HK-2 (cell line): ENCODE data around the gene ATP2B2.

ENCODE experiments used
- DNase-seq: peaks from one replicate; pipeline ENCODE4 v3.0.0-alpha.2; 2018; ENCODE audit not compliant: unreplicated experiment

Gene ATP2B2

DNA sequence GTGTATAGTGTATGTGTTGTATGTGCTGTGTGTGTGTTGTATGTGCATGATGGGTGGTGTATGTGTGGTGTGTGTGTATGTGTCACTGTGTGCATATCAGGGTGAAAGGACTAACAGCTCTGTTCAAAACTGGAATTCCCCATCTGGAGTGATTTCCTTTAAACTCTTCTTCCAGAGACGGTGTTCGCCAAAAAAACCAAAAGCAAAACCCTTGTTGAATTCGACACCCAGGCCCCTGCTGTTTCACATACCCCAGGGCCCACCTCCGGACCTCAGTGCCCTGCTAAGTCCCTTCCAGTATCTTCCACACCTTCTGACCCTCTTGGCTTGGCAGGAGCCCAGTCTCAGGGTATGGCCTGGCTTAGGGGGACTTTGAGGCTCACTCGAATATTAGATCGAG lies 139.6 kb downstream of the ATP2B2 start:
- no peak for DNase-seq

DNA sequence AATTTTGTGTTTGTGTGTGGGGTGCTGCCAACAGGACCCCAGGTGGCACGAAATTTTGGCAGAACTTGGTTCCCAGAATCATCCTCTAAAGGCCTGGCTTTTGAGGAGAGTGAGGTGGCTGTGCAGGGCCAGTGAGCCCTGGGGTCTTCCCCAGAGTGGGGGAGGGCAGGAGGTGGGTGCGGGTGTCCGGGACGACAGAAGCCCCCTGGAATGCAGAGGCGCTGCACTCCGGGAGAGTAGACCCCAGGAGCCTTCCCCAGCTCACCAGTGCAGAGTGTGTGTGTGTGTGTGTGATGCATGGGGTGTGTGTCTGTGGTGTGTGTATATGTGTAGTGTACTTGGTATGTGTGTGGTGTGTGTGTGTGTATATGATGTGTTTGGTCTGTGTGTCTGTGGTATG lies 140.1 kb downstream of the ATP2B2 start:
- no peak for DNase-seq

DNA sequence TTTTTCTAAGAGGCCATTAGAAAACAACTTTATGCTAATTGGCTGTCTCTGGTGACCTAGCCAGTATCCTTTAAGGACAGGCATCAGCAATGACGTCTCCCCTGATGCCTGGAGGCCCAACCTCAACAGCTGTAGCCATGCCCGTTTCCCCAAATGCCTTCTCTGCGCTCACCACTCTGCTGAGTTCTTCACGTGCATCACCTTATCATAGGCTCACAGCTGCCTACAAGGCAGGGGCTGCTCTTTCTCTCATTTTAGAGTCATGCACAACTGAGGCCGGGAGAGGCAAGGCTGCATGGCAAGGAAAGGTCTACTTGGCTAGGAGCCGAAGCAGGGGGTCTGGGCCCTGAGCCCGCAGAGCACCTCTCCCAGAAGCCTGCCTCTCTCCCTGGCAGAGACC lies 140.6 kb downstream of the ATP2B2 start:
- DNase-seq = no peak

DNA sequence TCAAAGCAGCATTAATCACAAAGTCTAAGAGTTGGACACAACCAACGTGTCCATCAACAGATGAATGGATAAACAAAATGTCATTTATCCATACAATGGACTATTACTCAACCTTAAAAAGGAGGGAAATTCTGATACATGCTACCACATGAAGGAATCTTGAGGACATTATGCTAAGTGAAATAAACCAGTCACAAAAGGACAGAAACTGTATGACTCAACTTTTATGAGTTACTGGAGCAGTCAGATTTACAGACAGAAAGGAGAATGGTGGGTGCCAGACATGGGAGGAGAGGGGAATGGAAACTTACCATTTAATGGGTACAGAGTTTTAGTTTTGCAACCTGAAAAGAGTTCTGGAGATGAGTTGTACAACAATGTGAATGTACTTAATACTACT lies 141.5 kb downstream of the ATP2B2 start:
- no peak for DNase-seq

DNA sequence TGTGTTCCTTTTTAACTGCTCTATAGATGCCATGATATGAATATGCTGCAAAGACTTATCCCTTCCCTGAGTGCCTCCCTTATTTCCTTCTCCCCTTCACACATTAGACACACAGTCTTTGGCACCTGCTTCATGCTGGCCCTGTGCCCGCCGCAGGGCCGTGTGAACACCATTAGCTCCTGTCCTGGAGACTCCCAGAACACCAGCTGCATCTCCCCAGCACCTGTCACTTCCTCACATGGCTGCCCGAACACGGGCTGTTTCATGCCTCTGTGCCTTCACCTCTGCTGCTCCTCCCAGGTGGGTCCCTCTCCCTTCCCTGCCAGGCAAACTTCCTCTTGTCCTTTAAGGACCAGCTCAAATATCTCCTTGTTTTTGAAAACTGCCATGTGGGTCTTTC lies 144.0 kb downstream of the ATP2B2 start:
- DNase-seq = no peak

DNA sequence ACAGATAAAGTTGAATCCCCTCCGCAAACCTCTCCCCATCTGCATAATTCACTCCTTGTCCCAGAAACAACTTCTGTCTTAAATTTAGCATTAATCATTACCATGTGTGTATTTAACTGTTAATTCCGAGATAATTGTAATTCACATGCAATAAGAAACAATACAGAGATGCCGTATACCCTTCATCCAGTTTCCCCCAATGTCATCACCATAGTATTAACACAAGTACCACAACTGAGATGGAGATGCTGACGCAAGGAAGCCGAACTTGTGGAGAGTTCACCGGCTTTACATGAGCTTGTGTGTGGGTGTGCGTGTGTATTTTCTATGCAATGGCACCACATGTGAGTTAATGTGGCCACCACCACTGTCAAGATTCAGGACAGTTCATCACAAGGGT lies 144.9 kb downstream of the ATP2B2 start:
- no peak for DNase-seq

DNA sequence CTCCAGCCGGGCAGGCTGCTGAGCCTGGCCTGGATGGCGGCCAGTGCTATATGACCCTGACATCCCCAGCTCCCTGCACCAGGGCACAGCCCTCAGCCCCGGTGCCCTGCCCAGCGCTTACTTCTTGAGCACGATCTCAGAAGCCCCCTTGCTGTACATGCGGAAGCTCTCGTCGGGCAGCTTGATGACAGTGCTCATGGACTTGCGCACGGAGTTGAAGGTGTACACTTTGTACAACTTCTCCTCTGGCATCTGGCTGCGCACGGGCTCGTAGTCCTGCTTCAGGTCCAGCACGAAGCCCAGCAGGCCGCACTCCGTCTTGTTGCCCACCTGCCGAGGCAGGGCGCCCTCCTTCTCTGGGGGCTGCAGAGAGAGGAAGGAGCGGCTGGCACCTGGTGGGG lies 145.6 kb downstream of the ATP2B2 start:
- DNase-seq = no peak

DNA sequence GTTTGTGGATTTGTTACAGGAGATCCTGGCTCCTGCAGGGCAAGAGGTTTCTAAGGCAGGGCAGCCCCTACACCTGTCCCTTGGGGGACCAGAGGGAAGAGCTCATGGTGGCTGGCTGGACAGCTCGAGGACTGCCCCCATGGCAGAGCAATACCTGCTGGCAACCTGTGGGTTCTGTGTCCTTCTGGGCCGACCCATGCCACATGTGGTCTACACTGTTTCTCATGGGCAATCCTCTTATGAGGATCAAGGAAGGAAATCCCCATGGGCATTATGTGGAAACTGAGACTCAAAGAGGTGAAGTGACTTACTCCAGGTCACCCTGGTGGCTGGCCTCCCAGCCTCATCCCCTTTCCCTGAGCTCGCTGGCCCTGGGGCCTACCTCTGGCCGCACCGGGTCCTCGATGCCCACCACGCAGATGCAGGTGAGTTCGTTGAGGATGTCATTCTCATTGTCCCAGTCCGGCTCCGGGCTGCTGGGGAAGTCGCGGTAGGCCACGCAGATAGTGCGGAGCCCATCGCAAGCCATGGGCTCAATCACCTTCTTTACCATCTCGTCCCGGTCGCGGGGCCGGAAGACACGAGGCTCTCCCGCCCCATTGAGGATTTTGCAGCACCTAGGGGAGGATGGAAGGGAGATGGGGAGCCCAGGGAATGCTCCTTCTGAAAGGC lies 146.9 kb downstream of the ATP2B2 start:
- DNase-seq = no peak

DNA sequence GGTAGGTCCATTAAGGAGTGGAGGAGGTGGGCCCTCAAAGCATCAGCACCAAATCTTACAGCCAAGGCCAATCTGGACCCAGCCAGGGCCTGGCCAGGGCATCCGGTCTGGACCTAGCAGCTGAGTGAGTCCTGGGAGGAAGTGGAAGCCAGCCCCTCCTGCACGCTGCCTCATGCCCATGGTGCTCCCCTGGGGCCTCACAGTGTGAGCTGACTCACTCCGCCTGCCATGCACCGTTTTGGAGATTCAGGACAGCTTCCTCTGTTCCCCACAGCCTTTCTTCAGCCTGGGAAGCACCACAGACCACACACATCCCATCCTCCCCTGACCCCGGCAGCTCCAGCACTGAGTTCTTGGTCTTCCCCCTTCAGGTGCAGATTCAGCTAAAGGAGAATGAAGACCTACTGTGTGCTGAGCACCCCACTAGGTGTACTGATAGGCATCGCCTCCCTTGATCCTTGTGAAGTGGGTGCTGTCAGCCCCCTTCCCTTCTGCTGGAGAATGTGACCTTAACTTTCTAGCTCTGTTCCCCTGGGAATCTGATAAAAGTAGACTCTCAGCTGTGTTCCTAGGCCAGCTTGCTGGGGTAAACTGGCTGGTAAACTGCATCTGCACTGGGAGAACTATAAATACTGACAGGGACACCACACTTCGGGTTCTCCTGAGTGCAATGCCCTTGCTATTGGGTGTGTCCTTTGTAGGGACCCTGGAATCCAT lies 147.6 kb downstream of the ATP2B2 start:
- DNase-seq = peak; percentile 49

DNA sequence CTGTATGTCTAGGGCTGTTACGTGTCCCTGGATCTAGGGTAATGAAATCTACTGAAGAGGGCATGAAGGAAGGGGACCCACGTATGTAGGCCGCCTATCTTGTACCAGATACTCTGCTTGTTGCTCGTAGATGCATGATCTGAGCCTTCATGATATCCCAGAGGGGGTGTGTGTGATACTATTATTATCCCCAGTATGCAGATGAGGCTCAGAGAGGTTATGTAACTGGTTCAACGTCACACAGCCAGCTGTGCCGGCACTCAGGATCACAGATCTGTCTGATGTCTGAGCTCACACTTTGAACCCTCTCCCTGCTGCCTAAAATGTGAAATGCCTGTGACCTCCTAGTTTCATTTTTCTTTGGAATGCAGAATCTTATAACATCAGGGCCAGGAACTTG lies 148.3 kb downstream of the ATP2B2 start:
- DNase-seq = no peak

DNA sequence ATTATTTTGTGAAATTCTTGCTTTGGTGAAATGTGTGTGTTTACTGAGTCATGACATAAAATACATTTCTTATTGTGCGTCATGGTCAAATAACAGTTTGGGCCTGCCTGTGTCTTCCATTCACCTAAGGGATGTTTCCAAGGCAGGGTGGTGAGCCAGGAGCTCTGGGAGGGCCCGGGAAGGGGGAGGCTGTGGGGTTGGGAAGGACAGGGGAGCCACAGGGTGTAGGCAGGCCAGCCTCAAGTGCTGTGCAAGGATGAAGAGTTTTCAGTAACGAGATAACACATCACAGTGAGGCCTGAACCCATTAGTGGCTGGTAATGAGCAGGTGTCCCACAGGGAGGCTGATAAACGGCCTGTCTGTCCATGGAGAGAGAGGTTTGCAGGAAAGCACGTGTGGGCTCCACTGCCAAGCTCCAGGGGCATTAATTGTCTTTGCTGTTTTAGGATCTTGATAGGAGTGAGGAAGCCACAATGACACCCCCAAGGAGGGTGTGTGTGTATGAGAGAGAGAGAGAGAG lies 148.9 kb downstream of the ATP2B2 start:
- no peak for DNase-seq

DNA sequence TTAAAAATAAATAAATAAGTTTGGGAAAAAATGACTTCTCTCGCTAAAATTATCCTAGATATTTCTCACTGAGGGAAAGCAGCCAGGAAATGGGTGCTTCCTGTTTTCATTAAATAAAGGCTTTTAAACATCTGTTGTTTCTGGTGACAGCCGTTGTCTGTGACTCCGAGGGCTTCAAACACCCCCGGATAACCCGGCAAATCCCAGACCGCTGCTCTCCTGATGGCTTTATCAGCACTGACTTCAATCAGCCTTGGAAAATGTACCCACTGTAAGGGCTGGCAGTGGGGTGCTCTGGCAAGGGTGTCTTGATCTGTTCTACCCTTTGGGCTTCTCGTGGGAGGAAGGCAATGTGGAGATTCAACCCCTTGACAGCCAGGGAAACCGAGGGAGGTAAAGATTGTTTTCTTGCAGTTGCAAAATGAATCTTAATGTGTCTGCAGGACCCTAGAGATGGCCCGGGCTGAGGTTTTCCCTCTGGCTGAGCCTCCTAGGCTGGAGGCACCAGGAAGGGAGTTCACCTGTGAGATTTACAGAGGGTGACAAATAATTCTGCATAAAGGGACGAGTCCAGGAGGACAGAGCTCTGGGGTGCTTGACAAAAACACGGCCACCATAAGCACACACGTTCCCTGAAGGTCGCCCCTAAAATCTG lies 150.9 kb downstream of the ATP2B2 start:
- no peak for DNase-seq

DNA sequence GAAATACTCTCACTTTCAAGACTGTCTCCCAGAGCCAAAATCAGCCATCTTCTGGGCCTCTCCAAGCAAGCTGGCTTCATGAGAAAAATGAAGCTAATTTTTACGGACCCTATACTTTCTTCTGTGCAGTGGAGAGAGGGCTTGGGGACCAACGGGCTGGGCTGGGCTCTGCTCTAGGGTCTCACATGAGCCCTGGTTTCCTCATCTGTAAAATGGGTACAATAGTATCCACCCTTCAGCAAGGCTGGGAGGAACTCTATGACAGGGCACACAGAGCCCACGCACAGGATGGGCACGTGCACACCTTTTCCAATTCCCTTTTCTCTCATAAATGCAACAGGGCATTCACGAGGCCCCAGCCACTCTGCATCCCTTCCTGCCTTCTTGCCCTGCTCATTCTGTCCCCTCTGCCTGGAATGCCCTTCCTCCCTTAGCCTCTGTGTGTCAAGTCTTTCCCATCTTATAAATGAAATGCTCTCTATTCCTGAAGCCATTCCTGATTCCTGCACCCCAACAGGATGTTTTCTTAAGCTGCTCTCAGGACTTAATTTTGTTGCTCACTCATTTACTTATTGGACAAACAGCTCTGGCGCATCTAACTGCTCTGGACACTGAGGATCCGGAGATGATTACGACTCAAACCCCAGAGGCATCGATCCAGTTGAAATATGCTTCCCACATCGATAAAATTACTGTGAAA lies 151.6 kb downstream of the ATP2B2 start:
- DNase-seq = no peak

DNA sequence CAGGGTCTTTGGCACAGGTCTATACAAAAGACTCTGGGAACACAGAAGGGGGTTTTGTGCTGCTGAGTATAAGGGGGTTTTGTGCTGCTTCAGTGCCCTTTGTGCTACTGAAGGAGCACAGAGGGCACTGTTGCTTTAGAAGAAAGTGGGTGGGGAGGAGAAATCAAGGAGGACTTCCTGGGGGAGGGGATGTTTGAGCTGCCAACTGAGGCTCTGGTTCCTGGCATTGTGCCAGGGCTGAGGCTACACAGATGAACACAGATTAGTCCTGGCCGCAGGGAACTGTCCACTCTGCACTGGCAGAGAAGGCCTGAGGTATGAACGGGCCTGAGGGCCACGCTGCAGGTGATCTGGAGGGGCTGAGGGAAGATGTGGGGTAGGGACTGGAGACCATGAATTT lies 152.2 kb downstream of the ATP2B2 start:
- no peak for DNase-seq

DNA sequence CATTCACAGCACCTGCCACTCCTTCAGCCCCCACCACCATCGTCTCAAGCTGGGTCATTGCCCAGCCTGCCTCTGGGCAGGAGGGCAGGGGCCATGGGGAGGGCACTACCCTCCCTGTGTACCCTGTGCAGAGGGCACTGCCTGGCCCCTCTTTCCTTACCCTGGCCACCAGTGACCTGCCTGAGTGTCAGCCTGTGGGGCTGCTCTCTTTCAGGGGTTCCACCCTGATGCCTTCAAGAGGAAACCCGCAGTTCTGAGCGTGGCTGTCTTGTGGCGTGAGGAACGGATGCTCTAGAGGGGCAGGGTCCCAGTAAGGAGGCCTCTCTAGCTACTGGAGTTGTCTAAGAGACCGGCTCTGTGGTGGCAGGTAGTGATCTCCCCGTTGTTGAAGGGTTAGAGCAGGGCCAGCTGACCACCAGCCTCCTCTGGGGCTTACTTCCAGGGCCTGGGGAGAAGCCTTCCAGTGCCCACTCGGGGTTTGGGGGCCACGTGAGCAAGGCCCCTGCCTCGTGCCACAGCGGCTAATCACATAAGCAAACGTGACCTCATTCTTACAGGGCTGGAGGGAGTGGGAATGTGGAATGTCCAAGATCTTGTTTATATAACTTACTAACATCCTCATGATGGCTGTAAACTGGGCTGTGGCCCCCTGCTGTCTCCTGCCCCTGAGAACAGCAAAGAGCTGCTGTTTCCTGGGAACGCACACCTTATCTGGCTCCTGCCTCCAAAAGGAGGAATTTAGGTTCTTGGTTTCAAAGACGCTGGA lies 153.1 kb downstream of the ATP2B2 start:
- no peak for DNase-seq

DNA sequence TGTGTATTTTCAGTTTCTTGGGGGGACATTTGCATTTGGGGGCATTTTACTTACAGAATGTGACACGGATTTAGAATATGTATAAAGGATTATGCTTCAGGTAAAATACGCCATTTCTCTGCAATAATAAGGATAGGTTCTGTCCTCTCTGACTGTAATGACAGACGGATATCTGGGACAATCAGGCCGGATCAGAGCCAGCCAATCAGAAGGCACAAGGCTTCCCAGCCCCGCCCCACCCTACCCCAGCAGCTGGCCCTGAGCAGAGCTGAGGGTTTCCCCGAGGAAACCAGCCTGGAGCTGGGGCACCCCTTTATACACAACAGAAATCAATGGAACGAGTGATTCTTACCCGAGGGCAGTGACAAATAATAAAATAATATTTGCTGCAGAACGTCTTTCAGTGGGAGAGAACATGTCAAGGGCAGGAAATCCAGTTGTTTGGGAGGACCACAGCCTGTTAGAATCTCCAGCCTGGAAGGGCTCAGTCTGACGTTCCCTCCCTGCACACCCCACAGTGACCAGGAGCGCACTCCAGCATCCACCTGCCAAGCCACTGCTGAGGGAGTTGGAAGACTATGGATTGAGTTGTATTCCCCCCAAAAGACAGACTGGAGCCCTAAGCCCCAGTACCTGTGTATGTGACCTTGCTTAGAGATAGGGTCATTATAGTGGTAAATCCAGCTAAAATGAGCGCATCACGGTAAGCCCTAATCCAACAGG lies 154.2 kb downstream of the ATP2B2 start:
- DNase-seq = no peak

DNA sequence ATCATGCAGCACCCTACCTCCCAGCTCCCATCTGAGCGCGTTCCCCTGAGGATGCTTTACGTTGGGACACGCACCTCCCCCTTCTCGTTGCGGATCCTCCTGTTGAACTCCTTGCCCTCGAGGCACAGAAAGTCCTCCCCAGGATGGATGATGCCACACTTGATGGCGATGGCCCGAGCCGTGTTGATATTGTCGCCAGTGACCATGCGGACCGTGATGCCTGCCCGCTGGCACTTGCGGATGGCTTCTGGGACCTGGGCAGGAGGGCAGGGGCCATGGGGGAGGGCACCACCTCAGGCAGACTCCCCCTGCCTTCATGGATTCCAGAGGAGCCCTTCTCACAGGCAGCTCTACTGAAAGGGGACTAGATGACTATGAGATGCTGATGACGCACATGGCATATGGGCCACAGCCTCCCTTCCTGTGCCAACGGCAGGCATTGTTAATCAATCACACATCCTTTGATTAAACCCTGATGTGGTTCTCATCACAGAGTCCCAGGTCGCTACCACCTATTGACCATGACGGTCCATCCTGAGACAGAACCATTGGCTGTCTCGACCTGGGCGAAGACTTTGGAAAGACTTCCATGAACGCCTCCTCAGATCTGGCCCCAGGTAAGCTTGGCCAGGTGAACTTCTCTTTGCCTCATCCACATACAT lies 154.9 kb downstream of the ATP2B2 start:
- DNase-seq = no peak

DNA sequence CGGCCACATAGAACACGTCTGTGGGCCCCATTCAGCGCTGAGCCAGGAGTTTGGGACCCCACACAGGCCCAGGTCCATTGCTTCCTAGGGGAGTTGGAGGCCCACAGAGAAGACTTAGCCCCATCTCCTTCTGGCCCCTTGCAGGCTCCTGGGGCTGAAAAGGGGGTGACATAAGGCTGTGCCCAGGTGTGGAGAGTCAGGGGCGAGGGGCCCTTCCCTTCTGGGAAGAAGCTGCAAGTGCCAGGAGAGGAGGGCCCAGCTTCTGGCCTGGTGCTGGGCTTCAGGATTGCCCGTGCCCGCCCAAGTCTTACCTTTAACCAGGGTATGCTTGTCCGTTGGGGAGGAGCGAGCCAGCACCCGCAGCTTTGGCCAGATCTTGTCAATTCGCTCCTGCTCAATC lies 155.6 kb downstream of the ATP2B2 start:
- DNase-seq = no peak

DNA sequence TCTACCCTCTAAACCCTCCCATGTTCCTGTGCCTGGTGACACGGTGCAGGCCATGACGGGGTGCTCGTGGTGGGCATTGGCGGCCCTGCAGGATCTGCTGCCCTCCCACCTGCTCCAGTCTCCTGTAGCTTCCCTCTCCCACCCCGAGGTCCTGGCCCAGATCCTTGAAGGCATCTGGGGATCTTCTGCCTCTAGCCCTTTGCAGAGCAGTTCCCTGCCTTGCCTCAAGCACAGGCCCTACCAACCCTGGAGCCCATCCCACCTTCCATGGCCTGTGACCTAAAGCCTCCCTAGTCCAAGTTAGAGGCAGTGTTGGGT lies 157.0 kb downstream of the ATP2B2 start:
- DNase-seq = no peak

DNA sequence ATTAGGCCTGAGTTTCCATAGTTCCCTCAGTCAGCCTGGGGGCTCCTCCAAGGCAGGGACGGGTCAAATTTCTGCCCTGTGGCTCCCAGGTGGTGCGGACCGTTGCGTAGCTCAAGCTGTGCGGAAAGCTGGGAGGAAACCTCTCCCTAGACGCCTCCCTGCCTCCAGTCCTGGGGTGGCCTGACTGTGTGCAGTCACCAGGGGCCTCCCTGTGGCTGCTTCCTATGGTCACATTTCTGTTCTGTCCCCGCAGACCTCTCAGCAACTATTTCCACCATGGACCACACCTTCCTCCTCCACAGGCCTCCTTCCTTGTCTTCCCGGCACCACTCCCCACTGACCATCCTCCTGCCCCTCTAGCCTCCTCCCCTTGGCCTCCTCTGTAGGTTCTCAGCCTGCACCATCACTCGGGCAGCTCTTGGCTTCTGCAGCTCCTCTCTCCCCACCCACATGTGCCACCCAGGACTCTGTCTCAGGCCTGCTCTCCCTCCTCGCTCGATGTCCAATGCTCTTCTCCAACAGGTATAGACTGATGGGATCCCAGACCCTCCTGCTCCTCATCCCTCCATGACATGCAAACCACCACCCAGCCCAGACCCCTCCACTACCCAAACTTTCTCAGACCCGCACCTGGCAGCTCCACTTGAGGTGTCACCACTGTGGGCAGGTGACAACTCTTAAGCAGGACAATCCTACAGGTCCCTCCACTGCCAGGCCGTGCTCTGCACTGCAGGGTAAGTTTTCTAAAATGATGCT lies 157.6 kb downstream of the ATP2B2 start:
- DNase-seq = no peak
